ENCODE results near the gene TXLNB. TPM values are rescaled to one million over a fixed set of nuclear protein-coding genes. Genes with fewer than 3 reads are reported as not detected.
"Not testable (repeated sequence)": the region's sequence is repeated elsewhere in the genome, so short reads cannot be mapped to it uniquely, and the experiment has no call there.

TXLNB gene
- total RNA-seq, 1 donor from 2014 or later, result 137 TPM

DNA sequence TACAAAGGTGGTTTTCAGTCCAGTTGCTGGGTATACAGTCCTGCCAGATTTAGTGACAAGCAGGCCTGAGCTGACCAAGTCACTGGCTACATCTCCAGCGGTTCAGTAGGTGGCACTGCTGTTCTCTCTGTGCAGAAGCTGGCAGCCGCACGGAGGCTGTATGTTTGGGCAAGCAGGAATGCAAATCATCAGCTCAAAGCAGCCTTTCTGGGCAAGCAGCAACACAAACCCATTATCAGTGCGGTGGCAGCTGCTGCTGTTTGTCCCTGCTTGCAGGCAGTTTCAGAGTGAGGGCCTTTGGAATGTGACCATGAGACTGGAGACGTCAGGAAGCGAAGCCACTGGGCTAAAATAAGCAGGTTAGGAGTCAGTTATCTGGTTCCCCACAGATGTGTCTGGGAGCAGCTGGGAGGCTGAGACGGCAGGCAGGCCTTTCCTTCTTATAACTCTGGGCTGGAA, 72.5 kb downstream of the TXLNB start:
- Histone ChIP-seq H3K27ac (replicated peaks) (peak overlapping the region; percentile 74), H3K27me3 (ENCODE audit: low read depth) (no peaks in the 10 kb centered on the region), H3K36me3 (no peaks in the 10 kb centered on the region), H3K4me1 (peaks cover 17% of the 10 kb centered on the region), H3K9me3 (replicated peaks) (no peaks in the 10 kb centered on the region), H3K4me3 (no peak overlapping the region)
- intact Hi-C loops (cut with micrococcal nuclease), result loop anchor here (5.0 kb wide), 1 partner anchor 143 kb away; no protein-coding TSS in a partner anchor
- DNase-seq, result peak; percentile 79
- TF ChIP-seq, protein P1, sequence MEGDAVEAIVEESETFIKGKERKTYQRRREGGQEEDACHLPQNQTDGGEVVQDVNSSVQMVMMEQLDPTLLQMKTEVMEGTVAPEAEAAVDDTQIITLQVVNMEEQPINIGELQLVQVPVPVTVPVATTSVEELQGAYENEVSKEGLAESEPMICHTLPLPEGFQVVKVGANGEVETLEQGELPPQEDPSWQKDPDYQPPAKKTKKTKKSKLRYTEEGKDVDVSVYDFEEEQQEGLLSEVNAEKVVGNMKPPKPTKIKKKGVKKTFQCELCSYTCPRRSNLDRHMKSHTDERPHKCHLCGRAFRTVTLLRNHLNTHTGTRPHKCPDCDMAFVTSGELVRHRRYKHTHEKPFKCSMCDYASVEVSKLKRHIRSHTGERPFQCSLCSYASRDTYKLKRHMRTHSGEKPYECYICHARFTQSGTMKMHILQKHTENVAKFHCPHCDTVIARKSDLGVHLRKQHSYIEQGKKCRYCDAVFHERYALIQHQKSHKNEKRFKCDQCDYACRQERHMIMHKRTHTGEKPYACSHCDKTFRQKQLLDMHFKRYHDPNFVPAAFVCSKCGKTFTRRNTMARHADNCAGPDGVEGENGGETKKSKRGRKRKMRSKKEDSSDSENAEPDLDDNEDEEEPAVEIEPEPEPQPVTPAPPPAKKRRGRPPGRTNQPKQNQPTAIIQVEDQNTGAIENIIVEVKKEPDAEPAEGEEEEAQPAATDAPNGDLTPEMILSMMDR (IDR thresholded peaks at IDR 0.05; ENCODE audit: borderline replicate concordance), result peak; percentile 87

DNA sequence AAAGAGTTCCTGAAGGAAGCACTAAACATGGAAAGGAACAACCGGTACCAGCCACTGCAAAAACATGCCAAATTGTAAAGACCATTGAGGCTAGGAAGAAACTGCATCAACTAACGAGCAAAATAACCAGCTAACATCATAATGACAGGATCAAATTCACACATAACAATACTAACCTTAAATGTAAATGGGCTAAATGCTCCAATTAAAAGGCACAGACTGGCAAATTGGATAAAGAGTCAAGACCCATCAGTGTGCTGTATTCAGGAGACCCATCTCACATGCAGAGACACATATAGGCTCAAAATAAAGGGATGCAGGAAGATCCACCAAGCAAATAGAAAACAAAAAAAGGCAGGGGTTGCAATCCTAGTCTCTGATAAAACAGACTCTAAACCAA, 79.3 kb downstream of the TXLNB start:
- DNase-seq; H3K27me3 ChIP-seq (ENCODE audit: low read depth); H3K27ac ChIP-seq (replicated peaks); H3K4me3 ChIP-seq; H3K4me1 ChIP-seq; intact Hi-C loops (cut with micrococcal nuclease); H3K36me3 ChIP-seq: not testable (repeated sequence)
- H3K9me3 ChIP-seq (replicated peaks), result peaks cover 42% of the 10 kb centered on the region

DNA sequence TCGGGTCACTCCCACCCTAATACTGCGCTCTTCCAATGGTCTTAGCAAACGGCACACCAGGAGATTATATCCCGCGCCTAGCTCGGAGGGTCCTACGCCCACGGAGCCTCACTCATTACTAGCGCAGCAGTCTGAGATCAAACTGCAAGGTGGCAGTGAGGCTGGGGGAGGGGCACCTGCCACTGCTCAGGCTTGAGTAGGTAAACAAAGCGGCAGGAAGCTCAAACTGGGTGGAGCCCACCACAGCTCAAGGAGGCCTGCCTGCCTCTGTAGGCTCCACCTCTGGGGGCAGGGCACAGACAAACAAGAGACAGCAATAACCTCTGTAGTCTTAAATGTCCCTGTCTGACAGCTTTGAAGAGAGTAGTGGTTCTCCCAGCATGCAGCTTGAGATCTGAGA, 81.0 kb downstream of the TXLNB start:
- H3K4me1 ChIP-seq; H3K4me3 ChIP-seq; DNase-seq; intact Hi-C loops (cut with micrococcal nuclease); H3K36me3 ChIP-seq; H3K27ac ChIP-seq (replicated peaks); H3K27me3 ChIP-seq (ENCODE audit: low read depth): not testable (repeated sequence)
- peaks cover 59% of the 10 kb centered on the region for H3K9me3 ChIP-seq (replicated peaks)

DNA sequence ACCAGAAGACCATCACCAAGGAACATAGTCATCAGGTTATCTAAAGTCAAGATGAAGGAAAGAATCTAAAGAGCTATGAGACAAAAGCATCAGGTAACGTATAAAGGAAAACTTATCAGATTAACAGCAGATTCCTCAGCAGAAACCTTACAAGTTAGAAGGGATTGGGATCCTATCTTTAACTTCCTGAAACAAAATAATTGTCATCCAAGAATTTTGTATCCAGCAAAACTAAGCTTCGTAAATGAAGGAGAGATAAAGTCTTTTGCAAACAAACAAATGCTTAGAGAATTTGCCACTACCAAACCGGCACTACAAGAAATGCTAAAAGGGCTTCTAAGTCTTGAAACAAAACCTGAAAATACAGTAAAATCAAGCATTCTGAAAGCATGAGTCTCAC, 86.0 kb downstream of the TXLNB start:
- Histone ChIP-seq H3K9me3 (replicated peaks) (peaks cover 64% of the 10 kb centered on the region), H3K36me3 (no peaks in the 10 kb centered on the region), H3K27ac (replicated peaks) (no peak overlapping the region), H3K4me3 (no peak overlapping the region), H3K27me3 (ENCODE audit: low read depth) (no peaks in the 10 kb centered on the region), H3K4me1 (no peaks in the 10 kb centered on the region)
- intact Hi-C loops (cut with micrococcal nuclease), result no loop called here
- TF ChIP-seq, protein P1 (IDR thresholded peaks at IDR 0.05; ENCODE audit: borderline replicate concordance), result no peak
- DNase-seq, result no peak

DNA sequence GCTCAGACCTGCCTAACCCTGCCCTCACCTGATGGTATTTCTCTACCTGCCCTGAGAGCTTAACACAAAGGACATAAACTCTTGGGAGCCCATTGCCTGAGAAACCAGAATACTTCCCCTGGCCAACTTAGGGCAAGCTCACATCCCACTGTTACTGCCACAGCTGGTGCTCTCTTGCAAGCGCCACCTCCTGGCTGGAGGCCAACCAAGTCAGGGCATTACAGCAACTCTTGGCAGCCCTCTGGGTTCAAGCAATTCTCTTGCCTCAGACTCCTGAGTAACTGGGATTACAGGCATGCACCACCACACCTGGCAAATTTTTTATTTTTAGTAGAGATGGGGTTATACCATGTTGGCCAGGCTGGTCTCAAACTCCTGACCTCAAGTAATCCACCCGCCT, 86.8 kb downstream of the TXLNB start:
- TF ChIP-seq, protein P1 (IDR thresholded peaks at IDR 0.05; ENCODE audit: borderline replicate concordance), result no peak
- no peaks in the 10 kb centered on the region for H3K4me1 ChIP-seq
- H3K9me3 ChIP-seq (replicated peaks), result peaks cover 55% of the 10 kb centered on the region
- intact Hi-C loops (cut with micrococcal nuclease), result no loop called here
- no peak overlapping the region for H3K27ac ChIP-seq (replicated peaks)
- no peak overlapping the region for H3K4me3 ChIP-seq
- DNase-seq, result no peak
- no peaks in the 10 kb centered on the region for H3K27me3 ChIP-seq (ENCODE audit: low read depth)
- H3K36me3 ChIP-seq, result no peaks in the 10 kb centered on the region

DNA sequence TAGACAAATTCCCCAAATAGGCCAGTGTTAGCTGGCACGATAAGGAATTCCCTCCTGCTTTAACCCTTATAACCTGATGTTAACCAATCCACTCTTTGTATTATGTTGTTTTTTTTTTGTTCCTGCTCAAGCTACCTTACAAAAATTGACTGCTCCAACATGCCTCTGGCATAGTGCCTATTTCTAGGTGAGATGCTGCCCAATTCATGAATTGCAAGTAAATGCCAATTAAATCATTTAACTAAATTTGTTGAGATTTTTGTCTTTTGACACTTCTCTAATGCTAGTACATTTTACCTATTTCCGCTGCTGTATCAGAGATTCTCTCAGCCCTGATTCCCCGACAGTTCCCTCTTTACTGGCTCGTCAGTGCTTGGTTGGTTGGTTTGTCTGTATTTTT, 90.4 kb downstream of the TXLNB start:
- Histone ChIP-seq H3K9me3 (replicated peaks) (peaks cover 19% of the 10 kb centered on the region), H3K4me1 (peaks cover 4% of the 10 kb centered on the region), H3K36me3 (no peaks in the 10 kb centered on the region), H3K27me3 (ENCODE audit: low read depth) (no peaks in the 10 kb centered on the region), H3K4me3 (no peak overlapping the region), H3K27ac (replicated peaks) (no peak overlapping the region)
- TF ChIP-seq, protein P1 (IDR thresholded peaks at IDR 0.05; ENCODE audit: borderline replicate concordance), result no peak
- intact Hi-C loops (cut with micrococcal nuclease), result no loop called here
- DNase-seq, result no peak
